HG02588 (cell line): ENCODE measurements around the gene CMPK2.
A peak's percentile ranks its signal among the peaks of the same experiment; 100 is the strongest.
"Not testable (repeated sequence)": the region's sequence is repeated elsewhere in the genome, so short reads cannot be mapped to it uniquely, and the experiment has no call there.

Experiments used
- ATAC-seq: cut with Tn5 transposase; IDR thresholded peaks from one replicate; pipeline ENCODE4 v1.9.1; 2021; ENCODE audit warnings: mild to moderate bottlenecking, moderate library complexity; ENCODE audit not compliant: unreplicated experiment

The CMPK2 gene

GRCh38 chr2:6865346-6866274 lies at the start of gene CMPK2:
Gene CMPK2 (minus strand): TSS chr2:6865907. CDS start chr2:6865696, 211 bp downstream.
- ATAC-seq = peak; percentile 70

- ATAC-seq = no peak
Observed at GRCh38 chr2:6915399-6915798, 49.7 kb upstream of the CMPK2 start.

- no peak for ATAC-seq
Observed at GRCh38 chr2:6914828-6915227, 49.1 kb upstream of the CMPK2 start.

GRCh38 chr2:6913415-6914157 lies 47.9 kb upstream of the CMPK2 start:
- no peak for ATAC-seq

GRCh38 chr2:6911721-6912120 lies 46.0 kb upstream of the CMPK2 start:
- no peak for ATAC-seq

GRCh38 chr2:6909431-6910385 lies 44.0 kb upstream of the CMPK2 start:
- peak; percentile 98 for ATAC-seq

- no peak for ATAC-seq
Observed at GRCh38 chr2:6908291-6908690, 42.6 kb upstream of the CMPK2 start.

GRCh38 chr2:6906165-6906741 lies 40.5 kb upstream of the CMPK2 start:
- no peak for ATAC-seq

GRCh38 chr2:6905668-6906067 lies 40.0 kb upstream of the CMPK2 start:
- no peak for ATAC-seq

GRCh38 chr2:6902581-6902980 lies 36.9 kb upstream of the CMPK2 start:
- not testable (repeated sequence) for ATAC-seq

- ATAC-seq = no peak
Observed at GRCh38 chr2:6896930-6897759, 31.4 kb upstream of the CMPK2 start.

GRCh38 chr2:6893876-6894482 lies 28.3 kb upstream of the CMPK2 start:
- ATAC-seq = no peak

- no peak for ATAC-seq
Observed at GRCh38 chr2:6888724-6889123, 23.0 kb upstream of the CMPK2 start.

- ATAC-seq = no peak
Observed at GRCh38 chr2:6887751-6888192, 22.1 kb upstream of the CMPK2 start.

GRCh38 chr2:6885968-6886367 lies 20.3 kb upstream of the CMPK2 start:
- ATAC-seq = no peak

- ATAC-seq = no peak
Observed at GRCh38 chr2:6885551-6885950, 19.8 kb upstream of the CMPK2 start.

GRCh38 chr2:6883448-6884122 lies 17.9 kb upstream of the CMPK2 start:
- no peak for ATAC-seq

GRCh38 chr2:6881516-6881915 lies 15.8 kb upstream of the CMPK2 start:
- ATAC-seq = no peak

- ATAC-seq = no peak
Observed at GRCh38 chr2:6881046-6881445, 15.3 kb upstream of the CMPK2 start.
